ENCODE measurements around the gene SLC4A11.

The SLC4A11 gene

DNA sequence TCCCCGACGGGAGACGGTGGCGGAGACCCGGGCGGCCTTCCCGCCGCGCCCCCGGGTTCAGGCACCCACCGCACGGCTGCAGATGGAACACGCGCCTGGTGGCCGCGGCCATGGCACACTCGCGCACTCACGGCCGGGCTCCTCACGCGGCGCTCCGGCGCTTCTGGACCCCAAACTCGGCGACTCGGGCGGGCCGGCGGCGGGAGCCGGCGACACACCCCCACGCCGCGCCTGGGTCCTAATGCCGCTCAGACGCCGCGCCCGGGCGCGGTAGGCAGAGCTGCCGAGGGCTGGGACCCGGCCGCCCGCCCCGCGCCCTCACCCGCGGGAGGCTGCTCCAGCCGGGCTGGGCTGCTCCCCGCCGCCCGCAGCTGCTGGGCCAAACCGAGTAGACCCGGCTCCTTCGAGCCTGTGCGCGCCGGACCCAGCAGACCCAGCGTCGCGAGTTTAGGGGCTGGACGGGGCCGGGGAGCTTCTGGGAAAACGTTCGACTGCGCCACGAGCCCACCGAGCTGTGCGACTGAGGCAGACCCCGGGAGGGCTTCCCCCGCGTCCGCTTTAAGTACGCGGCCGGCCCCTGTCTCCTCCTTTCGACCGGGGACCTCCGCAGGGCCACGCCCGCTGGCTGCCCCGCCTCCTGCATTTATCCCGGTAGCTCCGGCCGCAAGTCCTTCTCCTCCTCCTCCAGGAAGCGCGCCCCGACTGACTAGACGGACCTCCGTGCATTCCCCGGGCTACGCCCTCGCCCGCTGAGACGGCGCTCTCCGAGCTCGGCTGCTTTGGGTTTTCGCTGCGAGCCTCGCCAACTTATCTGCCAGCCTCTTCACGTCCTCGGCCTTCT lies at the start of gene SLC4A11:
SLC4A11 (minus strand) TSS at position 165 of the 841 bp plus-strand sequence; CDS start at position 112, 53 bp downstream.
- DNase-seq (ENCODE audit: low read depth in 2 of 2), result no peak

DNA sequence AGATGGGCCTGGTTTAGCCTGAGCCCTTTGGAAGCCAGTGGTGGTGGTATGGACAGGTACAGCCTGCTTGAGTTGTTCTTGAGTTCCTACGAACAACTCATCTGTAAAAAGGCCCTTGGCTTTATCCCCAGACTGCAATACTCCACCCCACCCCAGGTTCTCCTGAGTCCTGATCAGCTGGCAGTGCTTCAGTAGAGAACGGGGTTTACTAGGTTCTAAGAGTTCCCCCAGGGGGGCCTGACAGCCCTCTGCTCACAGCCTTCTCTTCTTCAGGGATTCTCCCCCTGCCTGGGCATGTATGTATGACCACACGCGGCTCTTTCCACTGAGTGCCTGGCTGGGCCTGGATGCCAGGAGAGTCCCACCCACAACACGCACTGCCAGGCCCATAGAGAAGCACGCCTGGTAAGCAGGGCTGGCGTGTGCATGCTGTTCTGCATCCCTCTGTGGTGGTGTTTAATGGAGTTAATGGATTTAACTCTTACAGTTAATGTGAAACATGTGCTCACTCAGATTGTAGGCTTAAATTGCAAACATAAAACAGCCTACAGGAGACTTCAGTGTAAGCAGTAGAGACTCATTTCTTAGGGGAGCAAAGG lies 44.3 kb upstream of the SLC4A11 start:
- no peak for DNase-seq (ENCODE audit: low read depth in 2 of 2)

- DNase-seq (ENCODE audit: low read depth in 2 of 2), result no peak
These were observed 43.6 kb upstream of the SLC4A11 start for GRCh38 chr20:3282271-3283221.

DNA sequence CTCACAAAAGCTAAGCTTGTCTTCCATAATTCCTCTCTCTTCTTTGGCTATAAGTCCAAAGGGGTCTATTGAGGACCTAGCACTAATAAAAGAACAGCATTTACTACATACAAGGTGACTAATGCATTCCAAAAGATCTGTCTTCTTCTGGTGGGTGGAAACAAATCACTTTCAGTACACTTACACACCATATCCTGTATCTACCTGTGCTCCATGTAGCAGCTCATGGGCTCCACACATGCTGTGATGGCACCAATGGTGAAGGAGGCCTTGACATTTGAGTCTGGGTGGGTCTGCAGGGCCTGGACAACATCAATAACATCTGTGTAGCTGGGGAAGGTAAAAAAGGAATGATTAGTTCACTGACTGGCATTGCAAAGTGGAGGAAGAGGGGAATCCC lies 42.4 kb upstream of the SLC4A11 start:
- DNase-seq (ENCODE audit: low read depth in 2 of 2), result no peak

DNA sequence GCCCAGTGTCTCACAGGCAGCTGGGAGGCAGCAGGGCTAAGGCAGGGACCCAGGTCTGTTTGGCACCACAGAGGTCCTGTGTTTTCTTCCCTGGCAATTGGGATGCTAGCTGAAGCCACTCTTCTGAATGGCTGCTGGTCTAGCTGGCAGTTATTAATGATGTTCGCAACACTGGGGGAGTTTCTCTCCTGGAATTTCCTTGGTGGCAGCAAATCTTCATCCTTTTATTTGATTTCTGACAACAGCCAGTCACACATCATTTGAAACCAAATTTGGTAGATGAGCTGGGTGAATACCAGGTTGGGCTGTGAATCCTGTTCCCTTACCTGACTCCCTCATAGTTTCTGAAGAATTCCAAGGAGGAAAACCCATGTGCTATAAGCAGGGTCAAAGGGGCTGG lies 40.8 kb upstream of the SLC4A11 start:
- no peak for DNase-seq (ENCODE audit: low read depth in 2 of 2)

DNA sequence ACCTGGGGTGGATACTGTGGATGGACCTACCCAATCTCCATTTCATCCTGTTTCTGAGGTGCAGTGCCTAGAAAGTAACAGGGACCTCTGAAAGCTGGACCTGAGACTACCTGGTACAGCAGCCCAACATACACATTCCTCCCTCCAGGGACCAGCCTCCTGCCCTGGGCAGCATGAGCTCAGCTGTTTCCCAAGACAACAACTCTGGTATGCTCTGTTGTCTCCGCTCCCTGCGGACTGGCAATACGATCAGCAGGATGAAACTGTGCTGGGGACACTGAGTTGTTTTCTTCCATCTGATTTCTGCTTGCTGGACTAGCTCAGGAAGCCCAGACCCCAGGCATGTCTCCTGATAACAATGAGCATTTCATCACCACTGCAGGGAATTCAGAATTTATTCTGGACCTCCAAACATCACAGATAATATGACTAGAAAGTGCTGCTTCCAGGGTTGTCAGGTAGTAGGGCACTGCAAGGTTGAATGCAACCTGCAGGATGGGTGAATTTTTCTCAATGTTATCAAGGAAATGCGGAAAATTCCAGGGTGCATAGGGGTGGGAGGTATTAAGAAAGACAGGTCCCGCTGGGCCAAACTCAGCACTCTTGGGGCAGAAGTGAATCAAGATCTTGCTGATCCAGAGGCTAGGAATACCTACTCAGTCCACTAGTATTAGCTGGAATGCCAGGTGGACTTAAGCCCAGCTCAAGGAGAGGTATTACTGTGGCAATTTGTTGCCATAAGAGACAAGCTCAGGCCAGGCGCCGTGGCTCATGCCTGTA lies 38.9 kb upstream of the SLC4A11 start:
- DNase-seq (ENCODE audit: low read depth in 2 of 2), result no peak

DNA sequence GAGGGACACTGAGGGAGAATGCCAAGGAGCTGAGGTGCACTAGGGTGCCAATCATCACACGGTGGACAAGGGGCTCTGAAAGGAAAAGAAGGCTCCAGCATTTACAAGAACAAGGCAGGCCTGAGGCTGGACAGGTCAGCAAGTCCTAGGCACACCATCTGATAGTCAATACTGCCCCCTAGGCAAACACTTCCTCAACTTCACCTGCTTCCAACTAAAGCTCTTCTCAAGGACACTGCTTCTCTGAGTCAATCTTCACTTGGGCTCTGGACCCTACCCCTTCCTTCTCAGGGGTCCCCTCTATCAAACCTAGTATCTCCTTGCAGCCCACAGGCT lies 37.7 kb upstream of the SLC4A11 start:
- no peak for DNase-seq (ENCODE audit: low read depth in 2 of 2)

- no peak for DNase-seq (ENCODE audit: low read depth in 2 of 2)
These were observed 37.1 kb upstream of the SLC4A11 start for GRCh38 chr20:3275966-3276679.

DNA sequence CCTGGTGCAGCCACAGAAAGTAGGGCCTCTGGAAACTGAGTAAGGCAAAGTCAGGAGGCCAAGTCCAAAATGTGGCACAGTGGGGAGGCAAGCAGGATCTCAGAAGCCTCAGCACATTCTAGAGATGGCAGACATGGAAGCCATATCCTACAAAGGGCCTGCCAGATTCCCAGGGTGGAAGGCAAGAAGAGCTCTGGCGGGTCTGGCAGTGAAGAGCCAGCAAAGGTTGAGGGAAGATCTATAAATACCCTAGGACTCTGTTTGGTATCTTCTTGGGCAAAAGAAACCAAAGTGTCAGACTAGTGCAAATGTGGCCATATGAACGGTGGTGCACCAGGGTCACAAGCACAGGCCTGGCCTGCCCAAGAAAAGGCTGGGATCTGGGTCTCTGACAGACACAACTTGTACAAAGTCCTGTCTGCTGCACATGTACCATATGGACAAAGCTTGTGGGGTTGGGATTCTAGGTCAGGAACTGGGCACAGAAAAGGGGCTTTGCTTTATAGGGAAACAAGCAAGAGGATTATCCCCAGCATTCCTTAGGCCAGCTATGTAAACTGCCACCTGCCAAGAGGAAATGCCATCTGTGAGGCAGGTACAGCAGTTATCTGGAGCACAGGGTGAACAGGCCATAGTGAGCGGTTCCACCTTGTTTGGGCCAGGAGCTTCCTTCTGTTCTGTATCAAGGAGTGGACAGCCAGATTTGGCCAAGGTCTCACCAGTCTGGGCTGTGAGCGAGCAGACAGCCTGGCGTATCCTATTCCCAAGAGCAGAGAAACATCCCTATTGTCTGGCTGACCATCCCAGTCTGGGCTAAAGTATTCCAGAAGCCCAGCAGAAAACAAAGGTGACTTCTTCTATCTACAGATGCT lies 36.3 kb upstream of the SLC4A11 start:
- no peak for DNase-seq (ENCODE audit: low read depth in 2 of 2)

GRCh38 chr20:3273371-3273770 lies 34.4 kb upstream of the SLC4A11 start:
- no peak for DNase-seq (ENCODE audit: low read depth in 2 of 2)

GRCh38 chr20:3270051-3270450 lies 31.1 kb upstream of the SLC4A11 start:
- DNase-seq (ENCODE audit: low read depth in 2 of 2), result no peak

- DNase-seq (ENCODE audit: low read depth in 2 of 2), result no peak
These were observed 23.6 kb upstream of the SLC4A11 start for GRCh38 chr20:3262566-3262965.

DNA sequence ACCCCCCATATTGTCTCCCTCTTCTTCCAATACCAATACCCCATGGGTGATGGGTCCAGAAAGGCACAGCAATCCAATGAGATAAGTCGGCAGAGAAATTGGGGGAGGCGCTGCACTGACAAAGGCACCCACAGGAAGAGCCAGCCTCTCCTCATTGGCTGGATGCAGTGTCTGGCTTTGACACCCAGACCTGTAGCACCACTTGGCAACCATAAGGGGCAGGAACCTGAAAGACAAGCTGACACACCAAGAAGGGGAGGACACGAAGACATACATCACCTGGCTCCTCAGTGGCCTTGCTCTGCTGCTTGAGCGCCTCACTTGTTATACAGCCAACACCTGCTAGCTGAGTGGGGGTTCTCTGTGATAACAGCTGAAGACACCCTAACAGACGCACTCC lies 19.4 kb upstream of the SLC4A11 start:
- no peak for DNase-seq (ENCODE audit: low read depth in 2 of 2)

- no peak for DNase-seq (ENCODE audit: low read depth in 2 of 2)
These were observed 16.7 kb upstream of the SLC4A11 start for GRCh38 chr20:3255728-3256127.

GRCh38 chr20:3251806-3252205 lies 12.8 kb upstream of the SLC4A11 start:
- no peak for DNase-seq (ENCODE audit: low read depth in 2 of 2)

- DNase-seq (ENCODE audit: low read depth in 2 of 2), result no peak
These were observed 11.1 kb upstream of the SLC4A11 start for GRCh38 chr20:3250091-3250504.

DNA sequence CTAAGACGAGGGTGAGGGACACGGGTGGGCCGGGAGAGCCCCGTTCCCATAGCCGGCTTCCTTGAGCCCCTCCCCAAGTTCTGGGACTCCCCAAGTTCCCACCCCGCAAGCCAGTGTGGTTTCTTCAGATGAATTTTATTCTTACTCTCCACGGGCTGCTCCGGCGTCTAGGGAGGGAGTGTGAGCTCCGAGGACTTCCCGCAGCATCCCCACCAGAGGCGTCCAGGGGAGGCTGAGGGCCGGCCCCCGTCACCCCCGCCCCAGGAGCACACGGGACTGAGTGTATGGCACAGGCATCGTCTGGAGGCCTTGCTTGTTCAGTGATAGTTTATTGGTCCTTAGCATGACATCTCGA lies 10.0 kb upstream of the SLC4A11 start:
- no peak for DNase-seq (ENCODE audit: low read depth in 2 of 2)

DNA sequence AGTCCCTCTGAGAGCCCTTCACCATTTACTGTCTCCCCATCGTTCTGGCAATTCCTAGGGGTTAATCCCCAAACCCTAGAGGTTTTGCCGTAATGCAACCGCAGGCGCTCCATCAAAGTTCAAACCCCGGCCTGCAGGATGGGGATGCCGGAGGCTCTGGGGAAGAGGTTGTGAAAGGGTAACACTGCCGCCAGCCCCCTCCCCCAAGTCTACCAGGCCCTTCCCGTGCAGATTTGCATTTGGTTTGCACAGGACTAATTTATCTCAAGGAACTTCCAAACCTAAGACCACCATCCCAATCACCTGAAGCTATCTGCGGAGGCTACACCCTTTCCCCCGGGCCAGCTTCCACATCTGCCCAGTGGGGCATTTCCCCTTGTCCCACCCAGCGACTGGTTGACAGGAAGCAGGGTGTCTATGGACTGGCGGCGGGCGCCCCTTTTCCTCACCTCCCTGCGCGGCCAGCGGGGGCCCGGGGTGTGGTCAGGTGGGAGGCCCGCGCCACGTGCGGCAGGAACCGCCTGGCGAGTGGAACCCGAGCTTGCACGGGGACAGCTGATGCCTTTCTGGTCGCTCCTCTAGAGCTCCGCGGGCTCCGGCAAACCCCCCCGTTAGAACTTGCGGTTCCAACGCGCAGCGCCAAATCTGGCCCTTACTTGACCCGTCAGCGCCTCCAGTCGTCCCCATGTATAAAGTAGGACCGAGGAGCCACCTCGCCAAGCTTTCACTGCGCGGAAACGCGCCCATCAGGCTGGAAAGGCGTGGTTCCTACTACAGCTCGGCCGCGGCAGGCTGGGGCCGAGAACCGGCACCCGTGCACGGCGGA lies 9.4 kb upstream of the SLC4A11 start:
- no peak for DNase-seq (ENCODE audit: low read depth in 2 of 2)

DNA sequence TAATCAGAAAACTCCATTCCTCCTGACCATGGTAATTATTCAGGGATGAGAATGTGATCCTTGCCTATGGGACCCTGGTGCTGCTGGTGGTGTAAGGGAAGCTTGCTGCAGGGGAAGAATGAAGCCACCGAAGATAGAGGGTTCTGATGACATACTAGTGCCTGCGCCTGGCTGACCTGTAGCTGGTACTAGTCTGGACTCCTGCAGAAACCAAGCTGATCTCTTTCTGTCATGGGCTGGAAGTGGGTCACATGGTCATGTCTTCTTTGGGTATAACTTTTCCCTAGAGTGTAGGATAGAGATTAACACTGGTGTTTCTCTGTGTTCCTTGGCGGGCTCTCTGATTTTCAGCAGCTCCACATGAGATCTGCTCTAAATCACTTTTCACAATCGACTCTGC lies 8.6 kb upstream of the SLC4A11 start:
- no peak for DNase-seq (ENCODE audit: low read depth in 2 of 2)
